Kidney (tissue), 14 donors: ENCODE data around the gene RMI2. TPM values are rescaled to one million over a fixed set of nuclear protein-coding genes. Genes with fewer than 3 reads are reported as not detected.

Source experiments
- DNase-seq, 5 donors: peaks; one replicate each; pipeline ENCODE4 v3.0.0-alpha.2; 2013 to 2020
- FAIRE-seq: peaks from 2 replicates; lab custom pipeline; 2012; peaks lifted over from hg19 to GRCh38; lab: Jason Lieb, UNC
- H3K27ac ChIP-seq, 2 donors: one replicate each; pipeline ENCODE4 v1.7.0; 2013; ENCODE audit warnings: low read depth in 2 of 2, low read length in 2 of 2, inconsistent platforms in 1 of 2
- H3K27me3 ChIP-seq: one replicate; pipeline ENCODE4 v1.7.1; 2013; ENCODE audit warnings: low read length, inconsistent platforms; ENCODE audit not compliant: control insufficient read depth, insufficient read depth
- H3K36me3 ChIP-seq, 3 donors: one replicate each; pipeline versions ENCODE4 v1.7.0 to v1.7.1; 2013; ENCODE audit warnings: low read length in 3 of 3, control low read depth in 1 of 3, inconsistent platforms in 1 of 3; ENCODE audit not compliant: insufficient read depth in 3 of 3, control insufficient read depth in 2 of 3
- H3K4me1 ChIP-seq, 3 donors: one replicate each; pipeline versions ENCODE4 v1.7.0 to v1.7.1; 2013; ENCODE audit warnings: low read length in 3 of 3, inconsistent platforms in 1 of 3, low read depth in 1 of 3; ENCODE audit not compliant: control insufficient read depth in 2 of 3, insufficient read depth in 2 of 3
- H3K4me3 ChIP-seq, 3 donors: one replicate each; pipeline versions ENCODE4 v1.7.0 to v1.8.1; 2013; ENCODE audit warnings: low read length in 3 of 3, control low read depth in 1 of 3, inconsistent platforms in 1 of 3
- H3K9ac ChIP-seq, 3 donors: one replicate each; pipeline versions ENCODE4 v1.7.0 to v1.7.1; 2013; ENCODE audit warnings: low read length in 3 of 3, control low read depth in 1 of 3, inconsistent platforms in 1 of 3
- H3K9me3 ChIP-seq, 3 donors: one replicate each; pipeline versions ENCODE4 v1.7.0 to v1.7.1; 2013; ENCODE audit warnings: low read length in 3 of 3, control low read depth in 1 of 3, inconsistent platforms in 1 of 3; ENCODE audit not compliant: control insufficient read depth in 2 of 3, insufficient read depth in 1 of 3
- CTCF ChIP-seq: IDR thresholded peaks from 3 replicates; pipeline ENCODE4 v1.5.1; 2012; ENCODE audit warnings: mild to moderate bottlenecking, moderate library complexity, borderline replicate concordance; ENCODE audit not compliant: insufficient read depth; ENCODE audit errors: extremely low read depth
- intact Hi-C: fragments of 100-400 bp; cut with DNase I; formaldehyde crosslinking; loops from one replicate; pipeline ENCODE4 v1.11.1; 2022
- polyA plus RNA-seq: library from polyadenylated mRNA; stranded (reverse); fragments of 350-450 nt; fragmentation: Illumina TruSeq; extraction: RNeasy Lipid Tissue Mini Kit (QIAGEN cat#74804); gene quantifications from one replicate; pipeline ENCODE4 v1.2.3, GENCODE V29; 2014; ENCODE audit warnings: low read depth, low replicate concordance; ENCODE audit not compliant: insufficient read depth
- total RNA-seq: library from RNA; stranded (reverse); fragmentation: NEBNext Ultra II Directional; extraction: Animal tissue kit (Norgen Biotek cat#: 25700); gene quantifications from one replicate; pipeline ENCODE4 v1.2.1, GENCODE V29; 2021
- donor health status: control.
- donor health status: control.
- donor health status: control.
- donor health status: control.
- donor health status: control.
- donor health status: DM: yes; HTN: yes; CAD: no.
- donor health status: Normal renal cell carcinoma (clear cell type).

The RMI2 gene
- total and polyA plus RNA-seq, 2 donors from 2014 or later = 4.6 to 5.2 TPM

GRCh38 chr16:11302977-11303376, 42.3 kb upstream of the RMI2 start:
- H3K9me3 ChIP-seq = peaks cover 0 to 2% (median 0%) of the 10 kb centered on the region in 3 donors
- intact Hi-C loops = no loop called here
- FAIRE-seq (no peak), DNase-seq (peak in 3 of 5 donors; percentile 29 to 58 (median 54))
- no peak overlapping the region for H3K9ac ChIP-seq
- H3K4me3 ChIP-seq = no peak overlapping the region
- H3K36me3 ChIP-seq = no peaks in the 10 kb centered on the region
- H3K27me3 ChIP-seq = no peaks in the 10 kb centered on the region
- H3K4me1 ChIP-seq = peaks cover 0 to 4% (median 2%) of the 10 kb centered on the region in 3 donors
- no peak for TF ChIP-seq CTCF
- H3K27ac ChIP-seq = peak overlapping the region; percentile 82 to 91

GRCh38 chr16:11303405-11304138, 41.7 kb upstream of the RMI2 start:
- FAIRE-seq (no peak), DNase-seq (peak in 4 of 5 donors; percentile 48 to 72 (median 72))
- Histone ChIP-seq H3K4me3 (no peak overlapping the region), H3K4me1 (peaks cover 0 to 5% (median 4%) of the 10 kb centered on the region in 3 donors), H3K9ac (no peak overlapping the region), H3K36me3 (no peaks in the 10 kb centered on the region), H3K9me3 (peaks cover 0 to 2% (median 0%) of the 10 kb centered on the region in 3 donors), H3K27ac (peak overlapping the region; percentile 82 to 91), H3K27me3 (no peaks in the 10 kb centered on the region)
- intact Hi-C loops = no loop called here
- TF ChIP-seq CTCF = no peak

GRCh38 chr16:11306381-11306780, 38.9 kb upstream of the RMI2 start:
- peaks cover 0 to 16% (median 4%) of the 10 kb centered on the region in 3 donors for H3K4me1 ChIP-seq
- intact Hi-C loops = no loop called here
- no peak overlapping the region for H3K27ac ChIP-seq
- H3K4me3 ChIP-seq = no peak overlapping the region
- no peaks in the 10 kb centered on the region for H3K36me3 ChIP-seq
- TF ChIP-seq CTCF = no peak
- DNase-seq (peak in 1 of 5 donors; percentile 19), FAIRE-seq (no peak)
- H3K9me3 ChIP-seq = peaks cover 0 to 2% (median 0%) of the 10 kb centered on the region in 3 donors
- no peak overlapping the region for H3K9ac ChIP-seq
- no peaks in the 10 kb centered on the region for H3K27me3 ChIP-seq
